Motor neuron (in vitro differentiated cells): ENCODE results near the gene BIRC5. TPM values are rescaled to one million over a fixed set of nuclear protein-coding genes. Genes with fewer than 3 reads are reported as not detected.

Experiments used
- ATAC-seq, 8 experiments: fragments of 200-7000 bp; cut with Tn5 transposase; replicated peaks in 6 of 8; 2 replicates each; pipeline ENCODE4 v1.8.0; 2021; ENCODE audit warnings: mild to moderate bottlenecking in 8 of 8, moderate library complexity in 8 of 8
- H3K27ac ChIP-seq, 2 donors: fragments of 250-450 bp; sonication (Bioruptor Pico); 2 replicates each; pipeline ENCODE4 v1.9.0; 2021; ENCODE audit warnings: antibody characterized with exemption in 2 of 2, mild to moderate bottlenecking in 2 of 2, moderate library complexity in 1 of 2
- H3K4me1 ChIP-seq, 2 donors: fragments of 250-450 bp; sonication (Bioruptor Pico); replicated peaks in 1 of 2; 2 replicates each; pipeline ENCODE4 v1.6.1; 2021; ENCODE audit warnings: antibody characterized with exemption in 2 of 2, mild to moderate bottlenecking in 2 of 2, moderate library complexity in 1 of 2
- H3K4me3 ChIP-seq, 5 donors: fragments of 250-450 bp; sonication (Bioruptor Pico); 2 replicates each; pipeline ENCODE4 v1.9.0; 2021; ENCODE audit warnings: antibody characterized with exemption in 5 of 5, mild to moderate bottlenecking in 5 of 5, moderate library complexity in 4 of 5
- WGBS, 10 experiments: fragments of 450-650 bp; shearing (Covaris generic); methylation state at CpG; one replicate each; pipeline ENCODE4 v1.0.0; 2022; 5-methylcytosine and 5-hydroxymethylcytosine counted together
- in situ Hi-C, 9 experiments: fragments of 400-800 bp; cut with MboI; loops; one replicate each; pipeline ENCODE4 v1.15.0; 2021; ENCODE audit warnings: low sequenced_read_pairs in 9 of 9, low pct_unique_long_range_greater_than_20kb in 2 of 9; ENCODE audit not compliant: unreplicated experiment in 9 of 9
- total RNA-seq, 8 experiments: library from RNA; unstranded; fragments of 300-600 nt; gene quantifications; 2 replicates each; pipeline versions ENCODE4 v1.2.3 to v1.2.4, GENCODE V29; 2022

The BIRC5 gene
- total RNA-seq, 8 experiments from 2014 or later = 0.46 to 72.6 (median 3.1) TPM

DNA sequence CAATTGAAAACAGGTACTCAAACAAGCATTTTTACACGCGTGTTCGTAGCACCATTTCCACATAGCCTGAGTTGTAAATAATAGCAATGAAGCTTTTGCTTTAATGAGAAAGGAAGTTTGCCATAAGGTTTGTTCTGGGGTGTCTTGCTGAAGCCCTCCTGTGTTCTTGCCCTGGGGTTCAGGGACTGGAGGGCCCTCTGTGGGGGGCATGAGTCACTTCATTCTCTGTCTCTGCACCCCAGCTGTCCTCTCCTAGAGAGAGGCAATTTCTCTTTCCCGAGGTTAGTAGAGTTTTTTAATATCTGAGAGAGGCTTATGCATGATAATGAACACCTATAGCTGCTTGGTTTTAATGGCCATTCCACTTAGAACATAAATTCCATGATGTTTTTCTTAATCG lies 17.3 kb upstream of the BIRC5 start:
- ATAC-seq = peak in 5 of 8 experiments; percentile 7 to 39 (median 32)
- in situ Hi-C loops = no loop called here
- no peak overlapping the region for H3K4me3 ChIP-seq
- H3K4me1 ChIP-seq = peaks cover 17 to 20% of the 10 kb centered on the region in 2 donors
- 45 to 100% (median 78%) methylated on average over 4 to 5 of the region's 5 CpGs; no CpG with 5 or more reads in 1 of the 10 experiments for WGBS, 10 experiments
- H3K27ac ChIP-seq = no peak overlapping the region

DNA sequence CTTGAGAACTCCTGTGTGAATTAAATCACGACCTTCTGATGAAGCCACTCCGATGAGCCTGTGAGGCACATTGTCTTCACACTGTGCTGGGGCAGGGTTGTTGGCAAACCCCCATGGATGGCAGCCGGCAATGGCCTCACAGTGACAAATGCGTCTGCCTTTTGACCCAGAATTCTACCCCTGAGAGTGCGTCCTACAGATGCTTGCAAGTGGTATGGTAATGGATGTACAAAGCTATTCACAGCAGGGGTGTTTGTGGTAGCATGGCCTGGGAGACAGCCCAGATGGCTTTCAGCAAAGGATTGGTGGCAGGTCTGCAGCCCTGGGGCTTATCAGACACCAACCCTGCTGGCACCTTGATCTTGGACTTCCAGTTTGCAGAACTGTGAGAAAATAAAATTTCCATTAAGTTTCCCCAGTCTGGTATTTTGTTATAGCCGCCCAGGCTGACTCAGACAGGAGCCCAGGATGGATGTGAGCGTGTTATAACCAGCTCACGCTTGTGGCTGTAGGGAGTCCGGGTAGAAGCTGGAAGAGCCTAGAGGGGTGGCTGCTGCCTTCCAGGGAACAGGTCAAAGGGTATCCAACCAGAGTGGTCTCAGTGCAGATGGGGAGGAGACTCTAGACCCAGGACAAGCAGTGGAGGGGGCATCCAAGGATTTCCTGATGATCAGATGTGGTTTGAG lies 16.8 kb upstream of the BIRC5 start:
- H3K4me3 ChIP-seq = no peak overlapping the region
- peak in 6 of 8 experiments; percentile 50 to 83 (median 70) for ATAC-seq

DNA sequence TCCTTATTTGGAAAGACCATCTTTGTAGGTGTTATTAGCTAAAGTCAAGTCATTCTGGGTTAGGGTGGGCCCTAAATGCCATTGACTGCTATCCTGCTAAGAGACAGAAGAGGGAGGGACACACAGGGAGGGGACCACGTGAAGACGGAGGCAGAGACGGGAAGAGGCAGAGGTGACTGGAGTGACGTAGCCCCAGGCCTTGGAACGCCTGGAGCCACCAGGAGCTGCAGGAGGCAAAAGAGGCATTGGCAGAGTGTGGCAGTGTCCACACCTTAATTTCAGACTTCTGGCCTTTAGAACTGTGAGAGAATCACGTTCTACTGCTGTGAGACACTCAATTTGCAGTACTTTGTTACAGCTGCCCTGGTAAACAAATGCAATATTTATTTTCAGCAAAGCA lies 13.6 kb upstream of the BIRC5 start:
- ATAC-seq = no peak
- H3K27ac ChIP-seq = no peak overlapping the region
- 67 to 100% (median 82%) methylated on average over 1 to 6 of the region's 6 CpGs; no CpG with 5 or more reads in 4 of the 10 experiments for WGBS, 10 experiments
- in situ Hi-C loops = no loop called here
- no peak overlapping the region for H3K4me3 ChIP-seq
- peaks cover 17 to 20% of the 10 kb centered on the region in 2 donors for H3K4me1 ChIP-seq

More for the DNA sequence above, 16.8 kb upstream of the BIRC5 start:
- Histone ChIP-seq H3K27ac (peak overlapping the region in 1 of 2 donors; percentile 4), H3K4me1 (peaks cover 17 to 20% of the 10 kb centered on the region in 2 donors)
- in situ Hi-C loops = no loop called here
- 11 to 94% (median 44%) methylated on average over 2 to 5 of the region's 9 CpGs; no CpG with 5 or more reads in 5 of the 10 experiments for WGBS, 10 experiments

DNA sequence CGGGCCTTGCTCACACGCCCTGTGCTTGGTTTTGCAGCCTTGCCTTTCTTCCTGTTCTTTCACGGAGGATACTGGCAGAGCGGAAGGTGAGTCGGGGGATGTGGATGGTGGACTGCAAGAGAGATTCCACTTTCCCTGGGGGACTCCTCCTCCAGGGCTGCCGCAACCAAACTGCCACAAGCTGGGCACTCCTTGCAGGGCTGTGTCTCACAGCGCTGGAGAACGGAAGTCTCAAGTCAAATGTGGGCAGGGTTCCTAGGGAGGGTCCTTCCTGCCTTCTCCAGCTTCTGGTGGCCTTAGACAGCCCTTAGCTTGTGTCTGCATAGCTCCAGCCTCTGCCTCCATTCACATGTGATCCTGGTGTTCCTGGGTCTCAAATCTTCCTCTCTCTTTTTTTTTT lies 11.4 kb upstream of the BIRC5 start:
- in situ Hi-C loops = no loop called here
- Histone ChIP-seq H3K4me1 (peaks cover under 1 to 2% of the 10 kb centered on the region in 2 donors), H3K4me3 (no peak overlapping the region), H3K27ac (no peak overlapping the region)
- WGBS, 10 experiments = 86 to 100% methylated on average over 2 to 7 of the region's 8 CpGs; no CpG with 5 or more reads in 8 of the 10 experiments
- ATAC-seq = no peak

DNA sequence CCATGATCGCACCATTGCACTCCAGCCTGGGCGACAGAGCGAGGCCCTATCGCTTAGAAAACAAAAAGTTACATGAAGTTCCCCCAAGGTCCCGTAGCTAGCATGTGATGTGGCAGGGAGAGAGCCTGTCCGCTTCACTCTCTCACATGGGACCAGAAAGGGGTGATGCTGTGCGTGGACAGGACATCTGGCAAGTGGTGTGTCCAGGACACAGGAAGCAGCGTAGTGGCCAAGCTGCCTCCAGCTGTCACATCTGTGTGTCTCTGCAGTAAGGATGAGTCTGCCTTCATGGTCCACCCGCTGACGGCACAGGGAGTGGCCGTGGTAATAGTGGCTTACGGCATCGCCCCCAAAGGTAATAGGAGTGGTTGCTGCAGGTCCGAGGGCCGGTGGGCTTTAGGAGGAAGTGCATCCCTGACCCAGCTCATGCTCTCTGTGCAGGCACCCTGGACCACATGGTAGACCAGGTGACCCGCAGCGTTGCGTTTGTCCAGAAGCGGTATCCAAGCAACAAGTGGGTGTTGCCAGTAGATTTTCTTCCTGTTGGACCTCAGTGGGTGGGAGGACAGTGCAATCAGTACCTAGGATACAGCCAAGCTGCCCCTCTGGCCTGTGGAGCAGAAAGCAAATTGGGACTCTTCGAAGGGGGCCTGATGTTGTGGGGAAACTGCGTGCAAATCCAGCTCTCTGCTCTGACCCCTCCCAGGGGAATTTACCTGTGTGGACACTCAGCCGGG lies 9.5 kb upstream of the BIRC5 start:
- in situ Hi-C loops = no loop called here

DNA sequence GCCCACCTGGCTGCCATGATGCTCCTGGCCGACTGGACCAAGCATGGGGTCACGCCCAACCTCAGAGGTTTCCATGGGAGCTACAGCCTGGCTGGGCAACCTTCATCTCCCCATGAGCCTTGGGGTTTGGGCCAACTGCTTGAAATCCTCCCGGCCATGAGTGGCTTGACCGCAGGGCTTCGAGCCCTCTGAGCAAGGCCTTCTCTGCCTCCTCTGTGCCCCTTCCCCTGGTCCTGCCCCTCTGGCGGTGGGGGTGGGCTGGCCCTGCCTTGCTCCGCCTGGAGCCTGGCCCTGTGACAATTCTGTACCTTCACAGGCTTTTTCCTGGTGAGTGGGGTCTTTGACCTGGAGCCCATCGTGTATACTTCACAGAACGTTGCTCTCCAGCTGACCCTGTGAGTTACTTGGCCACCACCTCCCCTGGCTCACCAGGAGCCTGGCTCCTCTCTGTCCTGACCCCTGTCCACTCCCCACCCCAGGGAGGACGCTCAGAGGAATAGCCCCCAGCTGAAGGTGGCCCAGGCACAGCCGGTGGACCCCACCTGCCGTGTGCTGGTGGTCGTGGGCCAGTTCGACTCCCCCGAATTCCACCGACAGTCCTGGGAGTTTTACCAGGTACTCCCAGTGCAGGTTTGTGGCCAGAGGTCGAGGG lies 8.8 kb upstream of the BIRC5 start:
- no peak overlapping the region for H3K27ac ChIP-seq
- WGBS, 10 experiments = 80 to 100% (median 87%) methylated on average over 1 to 6 of the region's 17 CpGs; no CpG with 5 or more reads in 7 of the 10 experiments
- ATAC-seq = no peak
- H3K4me1 ChIP-seq = no peaks in the 10 kb centered on the region
- no peak overlapping the region for H3K4me3 ChIP-seq
- in situ Hi-C loops = no loop called here

More for the DNA sequence above, 9.5 kb upstream of the BIRC5 start:
- H3K4me3 ChIP-seq = no peak overlapping the region
- no peak overlapping the region for H3K27ac ChIP-seq
- WGBS, 10 experiments = 79 to 100% (median 90%) methylated on average over 1 to 14 of the region's 22 CpGs; no CpG with 5 or more reads in 4 of the 10 experiments
- H3K4me1 ChIP-seq = no peaks in the 10 kb centered on the region
- peak in 3 of 8 experiments; percentile 12 to 47 (median 12) for ATAC-seq

DNA sequence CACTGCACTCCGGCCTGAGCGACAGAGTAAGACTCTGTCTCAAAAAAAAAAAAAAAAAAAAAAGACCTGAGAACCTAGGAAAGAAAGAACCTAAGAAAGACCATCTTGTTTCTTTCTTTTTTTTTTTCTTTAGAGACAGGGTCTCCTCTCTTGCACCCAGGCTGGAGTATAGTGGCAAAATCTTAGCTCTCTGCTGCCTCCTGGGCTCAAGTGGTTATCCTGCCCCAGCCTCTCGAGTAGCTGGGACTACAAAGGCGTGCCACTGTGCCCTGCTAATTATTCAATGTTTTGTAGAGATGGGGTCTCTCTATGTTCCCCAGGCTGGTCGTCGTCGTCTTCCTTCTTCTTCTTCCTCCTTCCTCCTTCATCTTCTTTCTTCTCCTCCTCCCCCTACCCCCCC lies 7.8 kb upstream of the BIRC5 start:
- in situ Hi-C loops = no loop called here
- no peak for ATAC-seq

DNA sequence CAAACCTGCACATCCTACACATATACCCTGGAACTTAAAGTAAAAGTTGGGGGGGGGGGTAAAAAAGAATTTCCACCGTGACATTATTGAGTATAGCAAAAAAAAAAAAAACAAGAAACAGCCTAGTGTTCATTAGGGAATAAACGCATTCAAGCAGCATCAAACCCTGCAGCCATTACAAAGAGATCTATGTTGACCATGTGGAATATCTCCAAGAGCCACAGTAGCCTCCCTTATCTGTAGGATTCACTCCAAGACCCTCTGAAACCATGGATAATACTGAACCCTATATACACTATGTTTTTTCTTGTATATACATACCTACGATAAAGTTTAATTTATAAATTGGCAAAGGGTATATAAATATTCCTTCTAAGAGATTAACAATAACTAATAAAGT lies 5.6 kb upstream of the BIRC5 start:
- in situ Hi-C loops = no loop called here
- Histone ChIP-seq H3K4me3 (no peak overlapping the region), H3K27ac (no peak overlapping the region), H3K4me1 (no peaks in the 10 kb centered on the region)
- ATAC-seq = no peak
- WGBS, 10 experiments = 36 to 100% (median 89%) methylated on average over 1 to 3 of the region's 3 CpGs

More for the DNA sequence above, 7.8 kb upstream of the BIRC5 start:
- Histone ChIP-seq H3K27ac (no peak overlapping the region), H3K4me3 (no peak overlapping the region), H3K4me1 (no peaks in the 10 kb centered on the region)
- WGBS, 10 experiments = 0 to 96% (median 61%) methylated on average over 1 to 3 of the region's 7 CpGs; no CpG with 5 or more reads in 7 of the 10 experiments

DNA sequence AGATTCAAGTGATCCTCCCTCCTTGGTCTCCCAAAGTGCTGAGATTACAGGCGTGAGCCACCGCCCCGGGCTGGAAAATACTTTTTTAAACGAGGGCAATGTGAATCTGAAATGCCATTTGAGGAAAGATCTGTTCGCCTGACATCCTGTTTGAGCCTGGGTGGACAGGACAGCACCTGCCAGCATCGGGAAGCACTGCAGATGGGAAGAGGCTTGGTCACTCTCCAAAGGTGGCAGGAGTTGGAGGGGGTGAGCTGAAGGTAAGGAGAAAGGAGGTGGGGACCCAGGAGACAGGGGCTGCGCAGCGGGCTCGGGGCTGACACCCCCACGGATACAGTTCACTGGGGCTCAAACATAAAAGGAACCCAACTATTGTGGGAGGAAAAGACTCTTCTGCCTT lies 3.9 kb upstream of the BIRC5 start:
- H3K4me3 ChIP-seq = no peak overlapping the region
- H3K4me1 ChIP-seq = peaks cover 0 to 2% of the 10 kb centered on the region in 2 donors
- no peak for ATAC-seq
- no peak overlapping the region for H3K27ac ChIP-seq
- in situ Hi-C loops = no loop called here
- WGBS, 10 experiments = 48 to 92% (median 74%) methylated on average over 1 to 8 of the region's 10 CpGs; no CpG with 5 or more reads in 4 of the 10 experiments

DNA sequence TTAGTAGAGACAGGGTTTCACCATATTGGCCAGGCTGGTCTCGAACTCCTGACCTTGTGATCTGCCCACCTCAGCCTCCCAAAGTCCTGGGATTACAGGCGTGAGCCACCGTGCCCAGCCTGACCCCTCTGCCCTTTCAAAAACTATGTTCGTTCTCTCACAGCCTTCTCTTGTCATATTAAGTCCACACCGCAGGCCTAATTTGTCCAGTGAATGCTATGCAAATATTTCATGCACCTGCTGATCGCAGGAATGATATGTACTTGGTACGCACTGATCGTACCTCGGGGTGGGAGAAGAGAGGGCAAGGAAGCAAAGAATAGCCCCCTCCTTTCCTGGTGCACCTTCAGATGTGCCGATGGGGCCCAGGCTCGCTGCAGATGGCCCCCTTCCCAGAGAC lies 3.0 kb upstream of the BIRC5 start:
- in situ Hi-C loops = no loop called here

DNA sequence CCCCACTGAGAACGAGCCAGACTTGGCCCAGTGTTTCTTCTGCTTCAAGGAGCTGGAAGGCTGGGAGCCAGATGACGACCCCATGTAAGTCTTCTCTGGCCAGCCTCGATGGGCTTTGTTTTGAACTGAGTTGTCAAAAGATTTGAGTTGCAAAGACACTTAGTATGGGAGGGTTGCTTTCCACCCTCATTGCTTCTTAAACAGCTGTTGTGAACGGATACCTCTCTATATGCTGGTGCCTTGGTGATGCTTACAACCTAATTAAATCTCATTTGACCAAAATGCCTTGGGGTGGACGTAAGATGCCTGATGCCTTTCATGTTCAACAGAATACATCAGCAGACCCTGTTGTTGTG lies 631 bp downstream of the BIRC5 start:
- 3 to 25% (median 9%) methylated on average over 1 to 5 of the region's 5 CpGs; no CpG with 5 or more reads in 4 of the 10 experiments for WGBS, 10 experiments
- H3K4me3 ChIP-seq = peak overlapping the region in 3 of 5 donors; percentile 43 to 68 (median 44)
- H3K27ac ChIP-seq = peak overlapping the region in 1 of 2 donors; percentile 76
- peaks cover 0 to 2% of the 10 kb centered on the region in 2 donors for H3K4me1 ChIP-seq
- in situ Hi-C loops = no loop called here
- ATAC-seq = no peak

More for the DNA sequence above, 3.0 kb upstream of the BIRC5 start:
- peak in 1 of 8 experiments; percentile 3 for ATAC-seq
- Histone ChIP-seq H3K4me1 (peaks cover 0 to 2% of the 10 kb centered on the region in 2 donors), H3K4me3 (no peak overlapping the region), H3K27ac (no peak overlapping the region)
- 0 to 100% (median 77%) methylated on average over 1 to 5 of the region's 11 CpGs; no CpG with 5 or more reads in 2 of the 10 experiments for WGBS, 10 experiments

DNA sequence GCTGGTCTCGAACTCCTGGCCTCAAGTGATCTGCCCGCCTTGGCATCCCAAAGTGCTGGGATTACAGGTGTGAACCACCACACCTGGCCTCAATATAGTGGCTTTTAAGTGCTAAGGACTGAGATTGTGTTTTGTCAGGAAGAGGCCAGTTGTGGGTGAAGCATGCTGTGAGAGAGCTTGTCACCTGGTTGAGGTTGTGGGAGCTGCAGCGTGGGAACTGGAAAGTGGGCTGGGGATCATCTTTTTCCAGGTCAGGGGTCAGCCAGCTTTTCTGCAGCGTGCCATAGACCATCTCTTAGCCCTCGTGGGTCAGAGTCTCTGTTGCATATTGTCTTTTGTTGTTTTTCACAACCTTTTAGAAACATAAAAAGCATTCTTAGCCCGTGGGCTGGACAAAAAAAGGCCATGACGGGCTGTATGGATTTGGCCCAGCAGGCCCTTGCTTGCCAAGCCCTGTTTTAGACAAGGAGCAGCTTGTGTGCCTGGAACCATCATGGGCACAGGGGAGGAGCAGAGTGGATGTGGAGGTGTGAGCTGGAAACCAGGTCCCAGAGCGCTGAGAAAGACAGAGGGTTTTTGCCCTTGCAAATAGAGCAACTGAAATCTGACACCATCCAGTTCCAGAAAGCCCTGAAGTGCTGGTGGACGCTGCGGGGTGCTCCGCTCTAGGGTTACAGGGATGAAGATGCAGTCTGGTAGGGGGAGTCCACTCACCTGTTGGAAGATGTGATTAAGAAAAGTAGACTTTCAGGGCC lies 5.5 kb downstream of the BIRC5 start:
- Histone ChIP-seq H3K27ac (no peak overlapping the region), H3K4me1 (peaks cover 12 to 13% of the 10 kb centered on the region in 2 donors), H3K4me3 (no peak overlapping the region)
- in situ Hi-C loops = no loop called here
- 40 to 100% (median 82%) methylated on average over 2 to 10 of the region's 11 CpGs for WGBS, 10 experiments
- ATAC-seq = no peak
